Fibroblast of lung (primary cell): ENCODE data around the gene BABAM2. TPM values are rescaled to one million over a fixed set of nuclear protein-coding genes. Genes with fewer than 3 reads are reported as not detected.
"Not testable (repeated sequence)": the region's sequence is repeated elsewhere in the genome, so short reads cannot be mapped to it uniquely, and the experiment has no call there.

Experiments
- DNase-seq, 2 donors: peaks; one replicate each; pipeline versions ENCODE4 v3.0.0 to v3.0.0-alpha.2; 2010; ENCODE audit warnings: low read depth in 2 of 2
- H2AFZ ChIP-seq: 2 replicates; pipeline ENCODE4 v1.5.1; 2012; ENCODE audit warnings: low read length, control low read depth, inconsistent platforms
- H3K27ac ChIP-seq: 2 replicates; pipeline ENCODE4 v1.5.1; 2011; ENCODE audit warnings: low read length, control low read depth; ENCODE audit not compliant: insufficient read depth
- H3K27me3 ChIP-seq: 2 replicates; pipeline ENCODE4 v1.5.1; 2011; ENCODE audit warnings: mild to moderate bottlenecking, low read length; ENCODE audit not compliant: control insufficient read depth, insufficient read depth
- H3K36me3 ChIP-seq: 2 replicates; pipeline ENCODE4 v1.5.1; 2011; ENCODE audit warnings: low read length; ENCODE audit not compliant: control insufficient read depth, insufficient read depth
- H3K4me1 ChIP-seq: 2 replicates; pipeline ENCODE4 v1.5.1; 2011; ENCODE audit warnings: low read length; ENCODE audit not compliant: control insufficient read depth, insufficient read depth; ENCODE audit errors: extremely low read depth
- H3K4me2 ChIP-seq: 2 replicates; pipeline ENCODE4 v1.5.1; 2011; ENCODE audit warnings: low read length, control low read depth; ENCODE audit not compliant: insufficient read depth; ENCODE audit errors: extremely low read depth
- H3K4me3 ChIP-seq, 4 experiments: fragments of 200-600 bp in 1 of 4; sonication (generic) in 1 of 4; replicated peaks in 1 of 4; 2 replicates each; pipeline ENCODE4 v1.5.1; 2011 to 2016; ENCODE audit warnings: low read length in 4 of 4, low read depth in 3 of 4, mild to moderate bottlenecking in 3 of 4, control low read depth in 2 of 4, inconsistent platforms in 1 of 4, mixed read lengths in 1 of 4; ENCODE audit not compliant: insufficient read depth in 1 of 4; ENCODE audit errors: control extremely low read depth in 1 of 4
- H3K79me2 ChIP-seq: 2 replicates; pipeline ENCODE4 v1.5.1; 2012; ENCODE audit warnings: mild to moderate bottlenecking, low read length, inconsistent platforms; ENCODE audit not compliant: control insufficient read depth, insufficient read depth
- H3K9ac ChIP-seq: 2 replicates; pipeline ENCODE4 v1.5.1; 2011; ENCODE audit warnings: mild to moderate bottlenecking, low read length, control low read depth; ENCODE audit not compliant: insufficient read depth
- H3K9me3 ChIP-seq: 2 replicates; pipeline ENCODE4 v1.5.1; 2012; ENCODE audit warnings: low read depth, low read length; ENCODE audit not compliant: control insufficient read depth, insufficient read depth
- H4K20me1 ChIP-seq: 2 replicates; pipeline ENCODE4 v1.5.1; 2011; ENCODE audit warnings: low read length; ENCODE audit not compliant: control insufficient read depth, insufficient read depth; ENCODE audit errors: extremely low read depth
- CTCF ChIP-seq, 2 donors: IDR thresholded peaks in 1 of 2; conservative IDR thresholded peaks in 1 of 2; 1 replicate in 1 of 2; 2 replicates in 1 of 2; pipeline ENCODE4 v1.5.1; 2011 to 2012; ENCODE audit warnings: low read length in 2 of 2, control low read depth in 1 of 2, inconsistent platforms in 1 of 2, low read depth in 1 of 2, mild to moderate bottlenecking in 1 of 2
- EZH2 ChIP-seq: IDR thresholded peaks from 2 replicates; pipeline ENCODE4 v1.5.1; 2012; ENCODE audit warnings: low read length, control low read depth, mild to moderate bottlenecking; ENCODE audit errors: missing control alignments
- polyA plus RNA-seq, 2 donors: library from polyadenylated mRNA; depleted of rRNA in 1 of 2; stranded (reverse) in 1 of 2; unstranded in 1 of 2; fragments of >200 nt; gene quantifications; 2 replicates each; pipeline ENCODE4 v1.2.1, GENCODE V29; 2011 to 2012; ENCODE audit warnings: missing spikeins in 1 of 2
- total RNA-seq: library from RNA; depleted of rRNA; stranded (reverse); fragments of >200 nt; gene quantifications from 2 replicates; pipeline ENCODE4 v1.2.1, GENCODE V29; 2014

The BABAM2 gene
- total and polyA plus RNA-seq, 2 donors (not counting 1 experiment from before 2014, with no cell fraction given): 25.6 to 33.4 TPM

- H3K79me2 ChIP-seq: no peaks in the 10 kb centered on the region
- no peak overlapping the region for H3K4me2 ChIP-seq
- H3K4me1 ChIP-seq: no peaks in the 10 kb centered on the region
- H2AFZ ChIP-seq: no peak overlapping the region
- no peak overlapping the region for H3K9ac ChIP-seq
- DNase-seq: peak in 1 of 2 donors; percentile 56
- H3K27ac ChIP-seq: no peak overlapping the region
- TF ChIP-seq EZH2: no peak
- TF ChIP-seq CTCF (conservative IDR thresholded peaks at IDR 0.05 in 1 of 2, IDR thresholded peaks at IDR 0.05 in 1 of 2; ENCODE audit: low read depth in 1 of 2, low read length in 2 of 2): no peak
- no peaks in the 10 kb centered on the region for H3K36me3 ChIP-seq
- H4K20me1 ChIP-seq: no peaks in the 10 kb centered on the region
- no peaks in the 10 kb centered on the region for H3K9me3 ChIP-seq
- no peaks in the 10 kb centered on the region for H3K27me3 ChIP-seq
- no peak overlapping the region for H3K4me3 ChIP-seq
Observed at GRCh38 chr2:28253543-28253942, 363.0 kb downstream of the BABAM2 start.

GRCh38 chr2:28255231-28255630, 364.7 kb downstream of the BABAM2 start:
- not testable (repeated sequence) for DNase-seq, H3K79me2 ChIP-seq, H3K4me3 ChIP-seq, H3K4me1 ChIP-seq, H3K9me3 ChIP-seq, H3K4me2 ChIP-seq, H3K36me3 ChIP-seq, H4K20me1 ChIP-seq, H3K27ac ChIP-seq, H2AFZ ChIP-seq, H3K9ac ChIP-seq, H3K27me3 ChIP-seq

GRCh38 chr2:28257182-28257581, 366.7 kb downstream of the BABAM2 start:
- H3K36me3 ChIP-seq: no peaks in the 10 kb centered on the region
- H3K4me2 ChIP-seq: no peak overlapping the region
- no peak overlapping the region for H3K9ac ChIP-seq
- no peaks in the 10 kb centered on the region for H4K20me1 ChIP-seq
- no peak for DNase-seq
- TF ChIP-seq CTCF (conservative IDR thresholded peaks at IDR 0.05 in 1 of 2, IDR thresholded peaks at IDR 0.05 in 1 of 2; ENCODE audit: low read depth in 1 of 2, low read length in 2 of 2) (no peak), EZH2 (no peak)
- H3K4me3 ChIP-seq: no peak overlapping the region
- H3K27ac ChIP-seq: no peak overlapping the region
- no peaks in the 10 kb centered on the region for H3K79me2 ChIP-seq
- no peaks in the 10 kb centered on the region for H3K9me3 ChIP-seq
- no peaks in the 10 kb centered on the region for H3K27me3 ChIP-seq
- no peak overlapping the region for H2AFZ ChIP-seq
- H3K4me1 ChIP-seq: no peaks in the 10 kb centered on the region

GRCh38 chr2:28259226-28259625, 368.7 kb downstream of the BABAM2 start:
- DNase-seq, H3K4me1 ChIP-seq, H3K36me3 ChIP-seq, H3K27me3 ChIP-seq, H3K4me2 ChIP-seq, H3K9ac ChIP-seq, H3K79me2 ChIP-seq, H3K4me3 ChIP-seq, H3K9me3 ChIP-seq, H3K27ac ChIP-seq, H4K20me1 ChIP-seq, H2AFZ ChIP-seq: not testable (repeated sequence)
